ENCODE results near the gene CST1. TPM values are rescaled to one million over a fixed set of nuclear protein-coding genes. Genes with fewer than 3 reads are reported as not detected.

Gene CST1
- polyA plus RNA-seq, 1 of the 3 experiments (the other 2 are of a cell fraction) = not detected

- Histone ChIP-seq H3F3A (replicated peaks; ENCODE audit: insufficient read depth) (no peaks in the 10 kb centered on the region), H3K4me1 (ENCODE audit: control insufficient read depth in 1 of 2, insufficient read depth in 2 of 2, low read depth in 1 of 2, low read length in 1 of 2) (no peaks in the 10 kb centered on the region), H2AFZ (ENCODE audit: low read depth) (no peak overlapping the region), H4K20me1 (ENCODE audit: insufficient read depth) (no peaks in the 10 kb centered on the region), H3K4me2 (no peak overlapping the region), H3K4me3 (ENCODE audit: low read depth in 2 of 2, low read length in 1 of 2) (no peak overlapping the region), H3K9me3 (no peaks in the 10 kb centered on the region), H3K27ac (ENCODE audit: low read depth in 2 of 2, low read length in 1 of 2) (no peak overlapping the region), H3K9me2 (no peaks in the 10 kb centered on the region), H3K27me3 (ENCODE audit: insufficient read depth) (no peaks in the 10 kb centered on the region), H3K36me3 (replicated peaks in 1 of 2; ENCODE audit: control insufficient read depth in 1 of 2, insufficient read depth in 2 of 2, low read length in 1 of 2) (no peaks in the 10 kb centered on the region), H3K79me2 (ENCODE audit: insufficient read depth) (no peaks in the 10 kb centered on the region), H3K9ac (no peak overlapping the region)
- no peak for TF ChIP-seq IRF3 (IDR thresholded peaks at IDR 0.05; ENCODE audit: low read depth, low read length)
- TF ChIP-seq, protein P1, sequence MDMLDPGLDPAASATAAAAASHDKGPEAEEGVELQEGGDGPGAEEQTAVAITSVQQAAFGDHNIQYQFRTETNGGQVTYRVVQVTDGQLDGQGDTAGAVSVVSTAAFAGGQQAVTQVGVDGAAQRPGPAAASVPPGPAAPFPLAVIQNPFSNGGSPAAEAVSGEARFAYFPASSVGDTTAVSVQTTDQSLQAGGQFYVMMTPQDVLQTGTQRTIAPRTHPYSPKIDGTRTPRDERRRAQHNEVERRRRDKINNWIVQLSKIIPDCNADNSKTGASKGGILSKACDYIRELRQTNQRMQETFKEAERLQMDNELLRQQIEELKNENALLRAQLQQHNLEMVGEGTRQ (IDR thresholded peaks at IDR 0.05; ENCODE audit: borderline replicate concordance, low read depth, low read length) = no peak
- no peak for TF ChIP-seq TEAD4 (IDR thresholded peaks at IDR 0.05; ENCODE audit: borderline replicate concordance, insufficient read depth)
- no peak for TF ChIP-seq USF1 (IDR thresholded peaks at IDR 0.05; ENCODE audit: borderline replicate concordance, low read depth)
- TF ChIP-seq NFIC (IDR thresholded peaks at IDR 0.05; ENCODE audit: borderline replicate concordance) = no peak
- no peak for TF ChIP-seq RFX5 (IDR thresholded peaks at IDR 0.05; ENCODE audit: low read length)
- TF ChIP-seq FOXM1 (IDR thresholded peaks at IDR 0.05; ENCODE audit: low read depth) = no peak
- TF ChIP-seq, protein P2, sequence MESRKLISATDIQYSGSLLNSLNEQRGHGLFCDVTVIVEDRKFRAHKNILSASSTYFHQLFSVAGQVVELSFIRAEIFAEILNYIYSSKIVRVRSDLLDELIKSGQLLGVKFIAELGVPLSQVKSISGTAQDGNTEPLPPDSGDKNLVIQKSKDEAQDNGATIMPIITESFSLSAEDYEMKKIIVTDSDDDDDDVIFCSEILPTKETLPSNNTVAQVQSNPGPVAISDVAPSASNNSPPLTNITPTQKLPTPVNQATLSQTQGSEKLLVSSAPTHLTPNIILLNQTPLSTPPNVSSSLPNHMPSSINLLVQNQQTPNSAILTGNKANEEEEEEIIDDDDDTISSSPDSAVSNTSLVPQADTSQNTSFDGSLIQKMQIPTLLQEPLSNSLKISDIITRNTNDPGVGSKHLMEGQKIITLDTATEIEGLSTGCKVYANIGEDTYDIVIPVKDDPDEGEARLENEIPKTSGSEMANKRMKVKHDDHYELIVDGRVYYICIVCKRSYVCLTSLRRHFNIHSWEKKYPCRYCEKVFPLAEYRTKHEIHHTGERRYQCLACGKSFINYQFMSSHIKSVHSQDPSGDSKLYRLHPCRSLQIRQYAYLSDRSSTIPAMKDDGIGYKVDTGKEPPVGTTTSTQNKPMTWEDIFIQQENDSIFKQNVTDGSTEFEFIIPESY (IDR thresholded peaks at IDR 0.05; ENCODE audit: borderline replicate concordance, low read depth) = no peak
- TF ChIP-seq EP300 (IDR thresholded peaks at IDR 0.05; ENCODE audit: borderline replicate concordance in 1 of 2, low read depth in 1 of 2, low read length in 1 of 2) = no peak
- TF ChIP-seq CHD2 (IDR thresholded peaks at IDR 0.05; ENCODE audit: low read length, partially characterized antibody) = no peak
- no peak for TF ChIP-seq RCOR1 (IDR thresholded peaks at IDR 0.05; ENCODE audit: low read length)
- TF ChIP-seq NRF1 (IDR thresholded peaks at IDR 0.05; ENCODE audit: low read depth, low read length) = no peak
- TF ChIP-seq RAD21 (IDR thresholded peaks at IDR 0.05; ENCODE audit: low read length) = no peak
- ChIA-PET POLR2A (no interaction called here), CTCF (no interaction called here)
- no peak for DNase-seq
- 24% methylated on average over 4 of the region's 7 CpGs for WGBS (ENCODE audit: low lambda C conversion rate)
Observed at GRCh38 chr20:23794065-23794464, 43.3 kb upstream of the CST1 start.

GRCh38 chr20:23783447-23783846 lies 32.7 kb upstream of the CST1 start:
- Histone ChIP-seq H3K36me3 (replicated peaks in 1 of 2; ENCODE audit: control insufficient read depth in 1 of 2, insufficient read depth in 2 of 2, low read length in 1 of 2) (no peaks in the 10 kb centered on the region), H3F3A (replicated peaks; ENCODE audit: insufficient read depth) (no peaks in the 10 kb centered on the region), H3K9me2 (no peaks in the 10 kb centered on the region), H3K4me3 (ENCODE audit: low read depth in 2 of 2, low read length in 1 of 2) (no peak overlapping the region), H3K9me3 (no peaks in the 10 kb centered on the region), H2AFZ (ENCODE audit: low read depth) (no peak overlapping the region), H3K4me1 (ENCODE audit: control insufficient read depth in 1 of 2, insufficient read depth in 2 of 2, low read depth in 1 of 2, low read length in 1 of 2) (no peaks in the 10 kb centered on the region), H3K27me3 (ENCODE audit: insufficient read depth) (no peaks in the 10 kb centered on the region; the same call in 1 of the 2 replicates), H3K9ac (no peak overlapping the region), H3K4me2 (no peak overlapping the region), H3K27ac (ENCODE audit: low read depth in 2 of 2, low read length in 1 of 2) (no peak overlapping the region), H3K79me2 (ENCODE audit: insufficient read depth) (no peaks in the 10 kb centered on the region), H4K20me1 (ENCODE audit: insufficient read depth) (no peaks in the 10 kb centered on the region)
- ChIA-PET CTCF (no interaction called here), POLR2A (no interaction called here)
- WGBS (ENCODE audit: low lambda C conversion rate) = 40% methylated on average over 1 of the region's 1 CpG
- DNase-seq = no peak
- TF ChIP-seq GATA2 (CRISPR knock-in tag; IDR thresholded peaks at IDR 0.05) (no peak), CHD2 (IDR thresholded peaks at IDR 0.05; ENCODE audit: low read length, partially characterized antibody) (no peak), YY1 (IDR thresholded peaks at IDR 0.05; ENCODE audit: low read depth) (no peak), MEF2A (IDR thresholded peaks at IDR 0.05; ENCODE audit: borderline replicate concordance, low read depth) (no peak), USF1 (IDR thresholded peaks at IDR 0.05; ENCODE audit: borderline replicate concordance, low read depth) (no peak), GABPA (IDR thresholded peaks at IDR 0.05; ENCODE audit: low read depth) (no peak), EZH2phosphoT487 (IDR thresholded peaks at IDR 0.05; ENCODE audit: borderline replicate concordance, low read depth) (no peak), POLR2AphosphoS5 (IDR thresholded peaks at IDR 0.05; ENCODE audit: low read depth, low read length) (no peak), RXRA (IDR thresholded peaks at IDR 0.05; ENCODE audit: borderline replicate concordance, low read depth) (no peak), NFIC (IDR thresholded peaks at IDR 0.05; ENCODE audit: borderline replicate concordance) (no peak)
- TF ChIP-seq, protein P2 (IDR thresholded peaks at IDR 0.05; ENCODE audit: borderline replicate concordance, low read depth) = no peak

Measured in SK-N-SH (cell line).